MCF 10A (cell line): ENCODE results near the gene TUBGCP3. TPM values are rescaled to one million over a fixed set of nuclear protein-coding genes. Genes with fewer than 3 reads are reported as not detected.

Experiments
- BruUV-seq: library from RNA; stranded (reverse); fragments of 400-500 nt; replicated peaks from 2 replicates; lab custom pipeline; 2021; lab: Mats Ljungman, UMichigan
- CTCF ChIA-PET: fragments of 300-600 bp; sonication (Branson Sonifier 250); formaldehyde crosslinking; extraction: SDS; loops from one replicate; lab custom pipeline; 2021; ENCODE audit warnings: antibody characterized with exemption, inconsistent platforms; lab: Yijun Ruan, JAX
- POLR2A ChIA-PET: fragments of 300-600, 350-650 bp; sonication (Branson Sonifier 250); formaldehyde crosslinking; extraction: SDS; loops from one replicate; lab custom pipeline; 2020; ENCODE audit warnings: antibody characterized with exemption, inconsistent platforms; lab: Yijun Ruan, JAX
- DNase-seq: peaks from one replicate; pipeline ENCODE4 v3.0.0-alpha.2; 2018; ENCODE audit not compliant: unreplicated experiment
- H3K27ac Mint-ChIP-seq: one replicate; pipeline ENCODE4 v1.8.0; 2022; ENCODE audit warnings: mild to moderate bottlenecking, low read depth, mixed read lengths; ENCODE audit not compliant: unreplicated experiment
- H3K27me3 Mint-ChIP-seq: one replicate; pipeline ENCODE4 v1.8.0; 2022; ENCODE audit warnings: mixed read lengths; ENCODE audit not compliant: insufficient read depth, unreplicated experiment
- H3K36me3 Mint-ChIP-seq: one replicate; pipeline ENCODE4 v1.8.0; 2022; ENCODE audit warnings: mild to moderate bottlenecking, moderate library complexity, mixed read lengths; ENCODE audit not compliant: insufficient read depth, unreplicated experiment
- H3K4me1 Mint-ChIP-seq: one replicate; pipeline ENCODE4 v1.8.0; 2022; ENCODE audit warnings: mixed read lengths; ENCODE audit not compliant: insufficient read depth, unreplicated experiment
- H3K4me3 Mint-ChIP-seq: one replicate; pipeline ENCODE4 v1.8.0; 2022; ENCODE audit warnings: mild to moderate bottlenecking, moderate library complexity, mixed read lengths; ENCODE audit not compliant: unreplicated experiment
- H3K9me3 Mint-ChIP-seq: one replicate; pipeline ENCODE4 v1.8.0; 2022; ENCODE audit warnings: mixed read lengths; ENCODE audit not compliant: unreplicated experiment
- intact Hi-C: fragments of 100-400 bp; cut with micrococcal nuclease; formaldehyde crosslinking; loops from 2 replicates; pipeline ENCODE4 v1.14.1; 2022
- total RNA-seq: library from RNA; stranded (reverse); gene quantifications from 2 replicates; pipeline ENCODE4 v1.2.3, GENCODE V29; 2022
- TF ChIP-seq, protein P1 (sequence below): fragments of 200-600 bp; IDR thresholded peaks from one replicate; pipeline ENCODE4 v1.8.0; 2022; ENCODE audit warnings: antibody characterized with exemption, mild to moderate bottlenecking; ENCODE audit not compliant: unreplicated experiment

The TUBGCP3 gene
- total RNA-seq, 1 experiment from 2014 or later = 35.7 TPM

DNA sequence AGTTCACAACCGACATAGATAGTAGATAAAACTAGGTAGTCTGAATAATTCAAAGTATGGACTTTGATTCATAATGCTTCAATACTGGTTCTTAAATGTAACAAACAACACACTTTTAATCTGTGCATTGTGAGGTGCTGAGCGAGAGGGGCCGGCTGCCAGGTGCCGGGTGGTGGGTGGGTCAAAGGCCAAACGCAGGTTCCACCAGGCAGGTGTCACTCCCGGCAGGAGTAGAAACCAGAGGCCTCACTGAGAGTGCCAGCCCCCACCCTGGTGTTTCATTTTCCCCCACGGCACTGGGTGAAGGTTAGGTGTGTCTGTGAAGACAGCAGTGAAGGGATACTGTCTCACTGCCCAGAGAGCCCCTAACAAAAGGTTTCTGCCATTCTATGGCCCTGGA, 4.2 kb upstream of the TUBGCP3 start:
- POLR2A ChIA-PET = no interaction called here
- Mint-ChIP-seq H3K4me1 (peaks cover 1% of the 10 kb centered on the region), H3K27me3 (peaks cover 30% of the 10 kb centered on the region), H3K9me3 (peaks cover 7% of the 10 kb centered on the region), H3K36me3 (peaks cover 6% of the 10 kb centered on the region), H3K27ac (no peak overlapping the region), H3K4me3 (no peak overlapping the region)
- intact Hi-C loops = no loop called here
- no TSS peak for BruUV-seq
- CTCF ChIA-PET = interaction anchor here (0.7 to 1.5 kb wide), 3 partner anchors 10 to 13 kb away, joined by 3 to 5 read pairs (median 4); no protein-coding TSS in a partner anchor
- no peak for DNase-seq
- TF ChIP-seq, protein P1, sequence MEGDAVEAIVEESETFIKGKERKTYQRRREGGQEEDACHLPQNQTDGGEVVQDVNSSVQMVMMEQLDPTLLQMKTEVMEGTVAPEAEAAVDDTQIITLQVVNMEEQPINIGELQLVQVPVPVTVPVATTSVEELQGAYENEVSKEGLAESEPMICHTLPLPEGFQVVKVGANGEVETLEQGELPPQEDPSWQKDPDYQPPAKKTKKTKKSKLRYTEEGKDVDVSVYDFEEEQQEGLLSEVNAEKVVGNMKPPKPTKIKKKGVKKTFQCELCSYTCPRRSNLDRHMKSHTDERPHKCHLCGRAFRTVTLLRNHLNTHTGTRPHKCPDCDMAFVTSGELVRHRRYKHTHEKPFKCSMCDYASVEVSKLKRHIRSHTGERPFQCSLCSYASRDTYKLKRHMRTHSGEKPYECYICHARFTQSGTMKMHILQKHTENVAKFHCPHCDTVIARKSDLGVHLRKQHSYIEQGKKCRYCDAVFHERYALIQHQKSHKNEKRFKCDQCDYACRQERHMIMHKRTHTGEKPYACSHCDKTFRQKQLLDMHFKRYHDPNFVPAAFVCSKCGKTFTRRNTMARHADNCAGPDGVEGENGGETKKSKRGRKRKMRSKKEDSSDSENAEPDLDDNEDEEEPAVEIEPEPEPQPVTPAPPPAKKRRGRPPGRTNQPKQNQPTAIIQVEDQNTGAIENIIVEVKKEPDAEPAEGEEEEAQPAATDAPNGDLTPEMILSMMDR = no peak

DNA sequence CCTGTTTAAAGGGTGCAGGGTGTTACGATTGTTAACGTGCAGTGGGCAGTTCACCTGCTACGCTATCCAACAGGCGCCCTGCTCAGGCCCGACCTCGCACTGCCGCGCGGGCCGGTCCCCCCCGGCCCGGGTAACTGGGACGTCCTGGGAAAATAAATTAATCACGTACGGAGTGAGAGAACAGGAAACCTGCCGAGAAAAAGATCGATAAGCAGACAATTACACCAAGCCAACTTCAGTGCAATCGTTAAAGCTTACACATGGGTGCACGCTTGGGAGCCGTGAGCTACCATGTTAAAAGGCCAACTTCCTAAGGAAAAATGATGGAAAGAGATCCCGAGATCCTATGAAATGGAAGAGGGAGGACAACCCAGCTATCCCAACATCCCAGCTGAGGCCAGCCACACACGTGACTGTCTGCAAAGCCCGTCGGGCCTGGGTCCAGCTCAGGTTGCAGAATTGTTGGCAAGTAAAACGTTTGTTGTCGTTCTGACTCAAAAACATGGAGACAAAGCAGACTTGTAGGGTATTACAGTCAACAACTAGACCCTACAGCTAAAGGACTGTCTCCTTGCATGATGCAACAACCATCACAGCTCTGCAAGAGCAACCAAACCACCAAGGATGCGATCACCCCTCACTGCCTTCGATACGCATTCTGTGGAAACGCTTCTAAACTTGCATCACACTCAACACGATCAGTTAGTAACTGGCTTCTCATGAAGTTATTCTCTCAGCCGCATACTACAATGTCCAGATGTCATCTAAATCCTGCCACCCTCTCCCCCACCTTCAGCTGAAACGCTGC, 741 bp upstream of the TUBGCP3 start:
- intact Hi-C loops = no loop called here
- Mint-ChIP-seq H3K9me3 (no peaks in the 10 kb centered on the region), H3K4me3 (peak overlapping the region; percentile 92), H3K36me3 (no peaks in the 10 kb centered on the region), H3K27me3 (no peaks in the 10 kb centered on the region), H3K27ac (peak overlapping the region; percentile 90), H3K4me1 (peaks cover 11% of the 10 kb centered on the region)
- TF ChIP-seq, protein P1 = no peak
- TSS peak; percentile 69 for BruUV-seq
- ChIA-PET POLR2A (interaction anchor here (0.5 to 2.0 kb wide), 9 partner anchors 8 to 416 kb away, joined by 3 to 5 read pairs (median 4); no protein-coding TSS in a partner anchor), CTCF (interaction anchor here (1.0 to 1.5 kb wide), 2 partner anchors 18 to 71 kb away, joined by 4 to 6 read pairs; no protein-coding TSS in a partner anchor)
- no peak for DNase-seq

- Mint-ChIP-seq H3K4me3 (peak overlapping the region; percentile 92), H3K27ac (peak overlapping the region; percentile 90), H3K36me3 (no peaks in the 10 kb centered on the region), H3K4me1 (peaks cover 11% of the 10 kb centered on the region), H3K9me3 (no peaks in the 10 kb centered on the region), H3K27me3 (no peaks in the 10 kb centered on the region)
- POLR2A ChIA-PET = interaction anchor here (1.0 to 2.0 kb wide), 3 partner anchors 17 to 102 kb away, joined by 3 to 5 read pairs (median 4); partner anchors contain the start of gene ATP11A
- CTCF ChIA-PET = no interaction called here
- TF ChIP-seq, protein P1 = no peak
- DNase-seq = peak; percentile 75
- no TSS peak for BruUV-seq
- intact Hi-C loops = no loop called here
These were observed 665 bp downstream of the TUBGCP3 start for GRCh38 chr13:112587212-112587763.

DNA sequence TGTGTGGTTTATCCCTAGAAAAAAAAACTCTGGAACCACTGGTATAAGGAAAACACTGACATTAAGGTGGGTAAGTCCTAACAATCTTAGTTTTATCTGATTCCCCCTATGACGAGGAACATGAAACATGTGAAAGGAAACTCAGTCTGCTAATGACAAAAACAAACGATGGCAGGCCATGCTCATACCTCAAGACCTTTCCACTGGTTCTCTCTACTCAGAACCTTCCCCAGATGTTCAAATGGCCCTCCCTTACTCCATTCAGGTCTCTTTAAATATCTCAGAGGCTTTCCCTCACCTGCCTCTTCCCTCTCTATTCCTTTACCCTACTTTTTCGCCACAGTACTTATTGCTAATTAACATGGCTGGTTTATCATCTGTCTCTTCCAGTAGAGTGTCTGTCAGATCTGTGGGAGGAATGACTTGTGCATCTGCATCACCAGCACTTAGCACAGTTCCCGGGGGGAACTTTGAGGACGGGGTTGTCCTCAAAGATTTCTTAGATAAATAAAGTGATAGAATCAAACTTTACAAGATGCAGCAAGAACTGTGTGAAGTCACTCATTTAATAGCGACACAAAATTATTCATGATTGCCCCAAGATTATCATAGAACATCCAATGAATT, 1.5 kb downstream of the TUBGCP3 start:
- intact Hi-C loops = no loop called here
- DNase-seq = no peak
- peak overlapping the region; percentile 92 for H3K4me3 Mint-ChIP-seq
- ChIA-PET POLR2A (no interaction called here), CTCF (interaction anchor here (0.6 to 0.7 kb wide), 2 partner anchors 66 to 1107 kb away, joined by 4 read pairs; no protein-coding TSS in a partner anchor)
- TF ChIP-seq, protein P1 = no peak
- H3K36me3 Mint-ChIP-seq = no peaks in the 10 kb centered on the region
- no peaks in the 10 kb centered on the region for H3K27me3 Mint-ChIP-seq
- H3K9me3 Mint-ChIP-seq = no peaks in the 10 kb centered on the region
- H3K4me1 Mint-ChIP-seq = peaks cover 11% of the 10 kb centered on the region
- H3K27ac Mint-ChIP-seq = peak overlapping the region; percentile 90
- BruUV-seq = no TSS peak
